Body of pancreas (tissue), 4 donors: ENCODE data around the gene CAMK4.

Source experiments
- CTCF ChIP-seq, 7 experiments: fragments of 450-650 bp in 4 of 7; fragments of 200-600 bp in 3 of 7; sonication (generic) in 3 of 7; IDR thresholded peaks; one replicate each; pipeline ENCODE4 v1.5.1; 2016 to 2019; ENCODE audit warnings: antibody characterized with exemption in 7 of 7
- POLR2A ChIP-seq, 3 donors: fragments of 450-650 bp; IDR thresholded peaks; one replicate each; pipeline ENCODE4 v1.6.1; 2016; ENCODE audit warnings: antibody characterized with exemption in 3 of 3, mild to moderate bottlenecking in 2 of 3

- TF ChIP-seq POLR2A (IDR thresholded peaks at IDR 0.05), result no peak
- no peak for TF ChIP-seq CTCF (IDR thresholded peaks at IDR 0.05)
These were observed 160.9 kb downstream of the CAMK4 start for GRCh38 chr5:111385051-111385450.
